ENCODE data around the gene BMPER. TPM values are rescaled to one million over a fixed set of nuclear protein-coding genes. Genes with fewer than 3 reads are reported as not detected.

Gene BMPER
- total RNA-seq, 2 experiments from 2014 or later = not detected

- CTCF ChIA-PET = no interaction called here
Observed at GRCh38 chr7:34138483-34138882, 233.1 kb downstream of the BMPER start.

DNA sequence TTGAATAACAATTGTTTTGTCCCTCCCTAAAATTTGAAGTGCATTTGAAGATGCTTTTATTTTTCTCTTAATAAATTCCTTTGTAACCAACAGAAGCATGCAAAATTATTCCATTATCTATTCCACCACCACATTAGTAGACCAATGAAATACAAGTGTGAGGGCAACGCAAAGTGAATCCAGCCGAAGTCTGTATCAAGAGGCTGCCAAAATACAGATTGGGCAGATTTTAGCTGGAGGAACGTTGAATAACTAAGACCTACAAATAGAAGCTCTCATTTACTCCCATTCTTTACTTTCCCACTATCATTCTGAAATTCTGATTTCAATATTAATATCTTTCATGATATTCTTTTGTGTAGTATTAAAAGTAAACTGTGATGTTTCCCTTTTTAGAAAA lies 233.7 kb downstream of the BMPER start:
- no peak for TF ChIP-seq CTCF (IDR thresholded peaks at IDR 0.05)
- H3K36me3 ChIP-seq (ENCODE audit: insufficient read depth, low read length) = no peaks in the 10 kb centered on the region
- H3K4me3 ChIP-seq (ENCODE audit: low read length) = no peak overlapping the region
- H3K4me3 Mint-ChIP-seq = no peak overlapping the region
- H3K27ac ChIP-seq (ENCODE audit: low read depth in 1 of 2, low read length in 2 of 2) = no peak overlapping the region
- ChIA-PET POLR2A (no interaction called here), CTCF (no interaction called here)
- H3K27ac Mint-ChIP-seq = no peak overlapping the region
- no peaks in the 10 kb centered on the region for H3K4me1 ChIP-seq (ENCODE audit: insufficient read depth, low read length)
- intact Hi-C loops (cut with DNase I, micrococcal nuclease) = no loop called here
- H3K9me3 Mint-ChIP-seq = peaks cover 5% of the 10 kb centered on the region
- H3K9me3 ChIP-seq (ENCODE audit: control insufficient read depth in 1 of 2, insufficient read depth in 1 of 2, low read length in 2 of 2) = peaks cover 0 to 10% of the 10 kb centered on the region in 2 experiments
- no peaks in the 10 kb centered on the region for H3K27me3 Mint-ChIP-seq
- H3K4me1 Mint-ChIP-seq (ENCODE audit: low read depth) = no peaks in the 10 kb centered on the region
- DNase-seq (no peak), ATAC-seq (ENCODE audit: poor library complexity) (no peak)
- no peaks in the 10 kb centered on the region for H3K27me3 ChIP-seq (ENCODE audit: control insufficient read depth in 1 of 2, insufficient read depth in 2 of 2, low read length in 2 of 2)
- no peaks in the 10 kb centered on the region for H3K36me3 Mint-ChIP-seq (ENCODE audit: low read depth)

More at GRCh38 chr7:34138483-34138882, 233.1 kb downstream of the BMPER start:
- Histone ChIP-seq H3K27ac (ENCODE audit: low read depth in 1 of 2, low read length in 2 of 2) (no peak overlapping the region), H3K4me1 (ENCODE audit: insufficient read depth, low read length) (no peaks in the 10 kb centered on the region), H3K27me3 (ENCODE audit: control insufficient read depth in 1 of 2, insufficient read depth in 2 of 2, low read length in 2 of 2) (no peaks in the 10 kb centered on the region), H3K4me3 (ENCODE audit: low read length) (no peak overlapping the region), H3K36me3 (ENCODE audit: insufficient read depth, low read length) (no peaks in the 10 kb centered on the region), H3K9me3 (ENCODE audit: control insufficient read depth in 1 of 2, insufficient read depth in 1 of 2, low read length in 2 of 2) (peaks cover 0 to 13% of the 10 kb centered on the region in 2 experiments)
- peaks cover 5% of the 10 kb centered on the region for H3K9me3 Mint-ChIP-seq
- POLR2A ChIA-PET = no interaction called here
- no peaks in the 10 kb centered on the region for H3K4me1 Mint-ChIP-seq (ENCODE audit: low read depth)
- intact Hi-C loops (cut with DNase I, micrococcal nuclease) = no loop called here
- no peaks in the 10 kb centered on the region for H3K27me3 Mint-ChIP-seq
- no peak for TF ChIP-seq CTCF (IDR thresholded peaks at IDR 0.05)
- no peak overlapping the region for H3K27ac Mint-ChIP-seq
- H3K36me3 Mint-ChIP-seq (ENCODE audit: low read depth) = no peaks in the 10 kb centered on the region
- DNase-seq (no peak), ATAC-seq (ENCODE audit: poor library complexity) (no peak)
- no peak overlapping the region for H3K4me3 Mint-ChIP-seq

DNA sequence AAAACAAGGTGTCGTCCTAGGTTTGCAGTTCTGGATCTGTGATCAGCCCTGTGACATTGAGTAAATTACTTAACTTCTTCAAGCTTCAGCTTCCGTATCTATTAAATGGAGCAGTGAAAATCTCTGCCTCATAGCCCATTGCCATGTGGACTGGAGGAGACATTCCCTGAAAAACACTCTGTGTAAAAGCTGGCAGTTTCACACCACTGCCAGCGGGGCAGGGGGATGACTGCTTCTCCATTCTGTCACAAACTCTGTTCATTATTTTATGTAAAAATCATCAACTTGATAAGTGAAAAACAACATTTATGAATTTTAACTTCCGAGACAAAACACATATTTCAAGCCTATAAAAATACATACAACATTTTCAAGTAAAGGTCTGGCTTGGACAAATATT lies 234.7 kb downstream of the BMPER start:
- intact Hi-C loops (cut with DNase I, micrococcal nuclease) = no loop called here
- H3K9me3 ChIP-seq (ENCODE audit: control insufficient read depth in 1 of 2, insufficient read depth in 1 of 2, low read length in 2 of 2) = peaks cover 0 to 7% of the 10 kb centered on the region in 2 experiments
- no peak overlapping the region for H3K4me3 ChIP-seq (ENCODE audit: low read length)
- peaks cover 2% of the 10 kb centered on the region for H3K9me3 Mint-ChIP-seq
- no peak overlapping the region for H3K27ac Mint-ChIP-seq
- no peaks in the 10 kb centered on the region for H3K36me3 ChIP-seq (ENCODE audit: insufficient read depth, low read length)
- CTCF ChIA-PET = no interaction called here
- ATAC-seq (ENCODE audit: poor library complexity) (no peak), DNase-seq (no peak)
- no peaks in the 10 kb centered on the region for H3K27me3 ChIP-seq (ENCODE audit: control insufficient read depth in 1 of 2, insufficient read depth in 2 of 2, low read length in 2 of 2)
- H3K4me1 ChIP-seq (ENCODE audit: insufficient read depth, low read length) = no peaks in the 10 kb centered on the region
- POLR2A ChIA-PET = no interaction called here
- H3K4me1 Mint-ChIP-seq (ENCODE audit: low read depth) = no peaks in the 10 kb centered on the region
- no peak overlapping the region for H3K4me3 Mint-ChIP-seq
- H3K27ac ChIP-seq (ENCODE audit: low read depth in 1 of 2, low read length in 2 of 2) = no peak overlapping the region
- TF ChIP-seq CTCF (IDR thresholded peaks at IDR 0.05) = no peak
- H3K27me3 Mint-ChIP-seq = no peaks in the 10 kb centered on the region
- no peaks in the 10 kb centered on the region for H3K36me3 Mint-ChIP-seq (ENCODE audit: low read depth)
